C1 segment of cervical spinal cord (tissue), 14 donors: Measurements from ENCODE around the gene CDH4.

ENCODE experiments used
- DNase-seq, 14 donors: peaks; one replicate each; lab custom pipeline; 2025; lab: John Stamatoyannopoulos, UW

Gene CDH4

DNA sequence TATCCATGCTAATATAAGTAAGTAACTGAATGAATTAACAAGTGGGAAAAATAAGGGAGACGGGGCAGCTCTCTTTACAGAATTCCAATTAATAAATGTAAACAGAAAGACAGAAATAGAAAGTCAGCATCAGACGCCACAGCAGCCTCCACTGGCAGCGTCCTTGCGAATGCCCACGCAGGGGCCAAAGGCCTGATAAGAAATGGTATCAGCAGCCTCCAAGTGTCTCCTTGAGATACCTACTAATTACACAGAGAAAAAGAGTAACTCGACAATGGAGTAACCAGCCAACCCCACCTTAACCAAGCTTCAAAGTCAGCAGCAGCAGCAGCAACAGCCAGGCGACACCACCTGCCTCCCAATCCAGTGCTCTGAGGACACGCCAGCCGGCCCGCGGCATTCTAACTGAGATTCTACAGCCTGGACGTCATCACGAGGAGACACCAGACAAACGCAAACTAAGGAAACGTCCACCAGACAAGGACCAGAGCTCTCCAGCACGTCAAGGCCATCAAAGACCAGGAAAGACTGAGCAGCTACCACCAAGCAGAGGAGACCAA lies 734.8 kb downstream of the CDH4 start:
- no peak for DNase-seq

DNA sequence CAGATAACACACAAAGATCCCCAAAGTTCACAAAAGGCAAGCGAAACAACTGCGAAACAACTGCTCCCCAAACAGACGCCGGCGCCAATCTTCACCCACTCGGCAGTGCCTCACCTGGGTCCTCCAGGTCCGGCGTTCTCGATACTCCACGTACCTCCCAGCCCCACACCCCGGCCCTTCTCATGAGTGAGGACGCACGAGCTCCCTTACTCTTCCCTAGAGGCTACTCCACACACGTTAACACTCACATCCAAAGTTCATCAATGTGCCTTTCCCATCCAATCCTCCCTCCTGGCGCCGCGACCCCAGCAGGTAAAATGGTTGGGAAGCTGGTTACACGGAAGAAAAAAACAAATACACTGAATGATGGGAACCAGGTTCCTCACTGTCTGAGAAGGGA lies 736.6 kb downstream of the CDH4 start:
- DNase-seq: no peak

GRCh38 chr20:61989741-61990140 lies 737.7 kb downstream of the CDH4 start:
- DNase-seq: no peak
